Pancreas (tissue), 10 donors: ENCODE data around the gene SLC1A5. TPM values are rescaled to one million over a fixed set of nuclear protein-coding genes. Genes with fewer than 3 reads are reported as not detected.
"Not testable (repeated sequence)": the region's sequence is repeated elsewhere in the genome, so short reads cannot be mapped to it uniquely, and the experiment has no call there.

Experiments used
- ATAC-seq, 4 donors: fragments of 200-7000 bp; cut with Tn5 transposase; one replicate each; pipeline versions ENCODE4 v1.8.0 to v1.9.1; 2020; ENCODE audit warnings: mild to moderate bottlenecking in 4 of 4, moderate library complexity in 4 of 4
- DNase-seq, 6 donors: peaks; one replicate each; pipeline ENCODE4 v3.0.0-alpha.2; 2020
- FAIRE-seq: peaks from 2 replicates; lab custom pipeline; 2012; peaks lifted over from hg19 to GRCh38; lab: Jason Lieb, UNC
- H3K27ac ChIP-seq, 4 donors: fragments of 200-600 bp; sonication (generic); 1 replicate in 3 of 4; 2 replicates in 1 of 4; pipeline versions ENCODE4 v1.5.0 to v1.8.0; 2020
- H3K27me3 ChIP-seq, 4 donors: fragments of 200-600 bp; one replicate each; pipeline ENCODE4 v1.8.0; 2021
- H3K36me3 ChIP-seq, 3 donors: fragments of 200-600 bp; sonication (generic) in 1 of 3; one replicate each; pipeline versions ENCODE4 v1.5.0 to v1.8.0; 2020 to 2021
- H3K4me1 ChIP-seq, 3 donors: fragments of 200-600 bp; one replicate each; pipeline ENCODE4 v1.8.0; 2021
- H3K4me3 ChIP-seq, 4 donors: fragments of 200-600 bp; sonication (generic) in 2 of 4; one replicate each; pipeline versions ENCODE4 v1.5.0 to v1.8.0; 2020 to 2021
- H3K9me3 ChIP-seq, 4 donors: fragments of 200-600 bp; one replicate each; pipeline ENCODE4 v1.8.0; 2021
- WGBS, 2 donors: extraction: QIAGEN DNeasy Blood & Tissue Kit; methylation state at CpG; one replicate each; pipeline ENCODE4 v1.1.7; 2013; 5-methylcytosine and 5-hydroxymethylcytosine counted together
- intact Hi-C, 3 donors: fragments of 100-400 bp; cut with DNase I; formaldehyde crosslinking; loops; one replicate each; pipeline versions ENCODE4 v1.11.1 to v1.14.2; 2022
- polyA plus RNA-seq, 2 donors: library from polyadenylated mRNA; stranded (reverse); fragments of 200-250 nt; gene quantifications; one replicate each; pipeline ENCODE4 v1.2.3, GENCODE V29; 2013
- total RNA-seq, 6 donors: library from RNA; stranded (reverse); fragmentation: NEBNext Ultra II Directional in 4 of 6; extraction: Animal tissue kit (Norgen Biotek cat#: 25700) in 4 of 6; gene quantifications; one replicate each; pipeline versions ENCODE4 v1.2.1 to v1.2.4, GENCODE V29; 2021 to 2023
- TF ChIP-seq, protein P1 (sequence below), 4 donors: fragments of 200-600 bp; sonication (generic) in 3 of 4; IDR thresholded peaks; one replicate each; pipeline versions ENCODE4 v1.5.0 to v1.8.0; 2021; ENCODE audit warnings: antibody characterized with exemption in 4 of 4
- donor health status: healthy with polysubstance abuse.
- donor health status: DM: no; HTN: no; CAD: no; lungs with moderate emphysema.
- donor health status: DM: no; HTN: no; CAD: no.
- donor health status: control.
- donor health status: control.
- donor health status: Bipolar disorder and iron deficiency.
- donor health status: DM: yes; HTN: yes; CAD: no.
- donor health status: DM: no; HTN: no; CAD: no.
- donor health status: DM: no; HTN: no; CAD: no.
- donor health status: DM: yes; HTN: yes; CAD: no.

Gene SLC1A5
- total and polyA plus RNA-seq, 8 donors: 8.6 to 148 (median 14.7) TPM

DNA sequence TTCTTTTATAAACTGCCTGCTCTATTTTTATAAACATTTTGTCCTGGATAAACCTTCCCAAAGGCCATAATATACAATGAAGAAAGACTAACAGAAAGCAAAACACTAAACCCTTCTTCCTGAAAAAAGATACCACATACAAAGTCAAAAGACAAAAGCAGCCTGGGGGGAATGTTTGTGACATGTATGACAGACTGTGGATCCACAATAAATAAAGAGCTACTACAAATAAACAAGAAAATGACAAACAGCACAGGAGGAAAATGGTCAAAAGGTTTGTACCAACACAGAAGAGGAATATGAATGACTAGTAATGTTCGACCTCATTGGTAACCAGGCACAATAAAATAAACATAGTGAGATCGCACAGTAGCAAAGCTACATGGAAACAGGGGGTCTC, 42.5 kb upstream of the SLC1A5 start:
- ATAC-seq (no peak), DNase-seq (no peak), FAIRE-seq (no peak)
- no peaks in the 10 kb centered on the region for H3K4me1 ChIP-seq
- WGBS, 2 donors: 89 to 95% methylated on average over 2 of the region's 2 CpGs
- no peak overlapping the region for H3K27ac ChIP-seq
- no peaks in the 10 kb centered on the region for H3K36me3 ChIP-seq
- no peak overlapping the region for H3K4me3 ChIP-seq
- intact Hi-C loops: loop anchor here in 1 of 3 donors (10.0 kb wide), 1 partner anchor 76 kb away; no protein-coding TSS in a partner anchor
- TF ChIP-seq, protein P1, sequence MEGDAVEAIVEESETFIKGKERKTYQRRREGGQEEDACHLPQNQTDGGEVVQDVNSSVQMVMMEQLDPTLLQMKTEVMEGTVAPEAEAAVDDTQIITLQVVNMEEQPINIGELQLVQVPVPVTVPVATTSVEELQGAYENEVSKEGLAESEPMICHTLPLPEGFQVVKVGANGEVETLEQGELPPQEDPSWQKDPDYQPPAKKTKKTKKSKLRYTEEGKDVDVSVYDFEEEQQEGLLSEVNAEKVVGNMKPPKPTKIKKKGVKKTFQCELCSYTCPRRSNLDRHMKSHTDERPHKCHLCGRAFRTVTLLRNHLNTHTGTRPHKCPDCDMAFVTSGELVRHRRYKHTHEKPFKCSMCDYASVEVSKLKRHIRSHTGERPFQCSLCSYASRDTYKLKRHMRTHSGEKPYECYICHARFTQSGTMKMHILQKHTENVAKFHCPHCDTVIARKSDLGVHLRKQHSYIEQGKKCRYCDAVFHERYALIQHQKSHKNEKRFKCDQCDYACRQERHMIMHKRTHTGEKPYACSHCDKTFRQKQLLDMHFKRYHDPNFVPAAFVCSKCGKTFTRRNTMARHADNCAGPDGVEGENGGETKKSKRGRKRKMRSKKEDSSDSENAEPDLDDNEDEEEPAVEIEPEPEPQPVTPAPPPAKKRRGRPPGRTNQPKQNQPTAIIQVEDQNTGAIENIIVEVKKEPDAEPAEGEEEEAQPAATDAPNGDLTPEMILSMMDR (IDR thresholded peaks at IDR 0.05): no peak
- no peaks in the 10 kb centered on the region for H3K27me3 ChIP-seq
- no peaks in the 10 kb centered on the region for H3K9me3 ChIP-seq

DNA sequence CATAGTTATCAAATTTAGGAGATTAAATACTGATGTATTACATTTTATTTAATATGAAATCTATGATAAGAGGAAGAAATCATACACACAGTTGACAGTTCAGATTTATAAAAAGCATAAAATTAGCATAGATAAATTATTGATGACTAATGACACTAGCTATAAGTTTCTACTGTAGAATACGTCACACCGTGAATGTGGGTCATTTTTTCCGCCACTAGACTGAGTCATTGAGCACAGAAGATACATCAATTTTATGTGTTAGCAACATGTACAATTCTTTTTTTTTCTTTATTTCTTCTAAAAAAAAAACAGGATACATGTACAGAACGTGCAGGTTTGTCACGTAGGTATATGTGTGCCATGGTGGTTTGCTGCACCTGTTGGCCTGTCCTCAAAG, 40.1 kb upstream of the SLC1A5 start:
- H3K4me1 ChIP-seq: no peaks in the 10 kb centered on the region
- no peak overlapping the region for H3K4me3 ChIP-seq
- WGBS, 2 donors: 74 to 81% methylated on average over 5 of the region's 5 CpGs
- H3K9me3 ChIP-seq: no peaks in the 10 kb centered on the region
- ATAC-seq (no peak), FAIRE-seq (no peak), DNase-seq (no peak)
- H3K27me3 ChIP-seq: no peaks in the 10 kb centered on the region
- TF ChIP-seq, protein P1 (IDR thresholded peaks at IDR 0.05): no peak
- no peak overlapping the region for H3K27ac ChIP-seq
- intact Hi-C loops: no loop called here
- H3K36me3 ChIP-seq: no peaks in the 10 kb centered on the region

DNA sequence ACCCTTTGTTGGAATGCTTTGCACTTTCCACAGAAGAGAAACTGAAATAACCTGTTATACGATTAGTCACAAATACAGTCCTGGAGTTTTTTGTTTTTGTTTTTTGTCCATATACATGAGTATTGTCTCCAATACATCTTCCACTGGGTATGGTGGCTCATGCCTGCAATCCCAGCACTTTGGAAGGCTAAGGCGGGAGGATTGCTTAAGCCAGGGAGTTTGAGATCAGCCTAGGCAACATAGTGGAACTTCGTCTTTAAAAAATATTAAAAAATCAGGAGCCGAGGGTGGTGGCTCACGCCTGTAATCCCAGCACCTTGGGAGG, 37.3 kb upstream of the SLC1A5 start:
- Histone ChIP-seq H3K4me3 (no peak overlapping the region), H3K36me3 (no peaks in the 10 kb centered on the region), H3K27ac (no peak overlapping the region), H3K4me1 (no peaks in the 10 kb centered on the region), H3K27me3 (no peaks in the 10 kb centered on the region), H3K9me3 (no peaks in the 10 kb centered on the region)
- WGBS, 2 donors: 67 to 82% methylated on average over 5 of the region's 5 CpGs
- no peak for FAIRE-seq
- no peak for DNase-seq
- intact Hi-C loops: no loop called here
- ATAC-seq: no peak
- TF ChIP-seq, protein P1 (IDR thresholded peaks at IDR 0.05): no peak

DNA sequence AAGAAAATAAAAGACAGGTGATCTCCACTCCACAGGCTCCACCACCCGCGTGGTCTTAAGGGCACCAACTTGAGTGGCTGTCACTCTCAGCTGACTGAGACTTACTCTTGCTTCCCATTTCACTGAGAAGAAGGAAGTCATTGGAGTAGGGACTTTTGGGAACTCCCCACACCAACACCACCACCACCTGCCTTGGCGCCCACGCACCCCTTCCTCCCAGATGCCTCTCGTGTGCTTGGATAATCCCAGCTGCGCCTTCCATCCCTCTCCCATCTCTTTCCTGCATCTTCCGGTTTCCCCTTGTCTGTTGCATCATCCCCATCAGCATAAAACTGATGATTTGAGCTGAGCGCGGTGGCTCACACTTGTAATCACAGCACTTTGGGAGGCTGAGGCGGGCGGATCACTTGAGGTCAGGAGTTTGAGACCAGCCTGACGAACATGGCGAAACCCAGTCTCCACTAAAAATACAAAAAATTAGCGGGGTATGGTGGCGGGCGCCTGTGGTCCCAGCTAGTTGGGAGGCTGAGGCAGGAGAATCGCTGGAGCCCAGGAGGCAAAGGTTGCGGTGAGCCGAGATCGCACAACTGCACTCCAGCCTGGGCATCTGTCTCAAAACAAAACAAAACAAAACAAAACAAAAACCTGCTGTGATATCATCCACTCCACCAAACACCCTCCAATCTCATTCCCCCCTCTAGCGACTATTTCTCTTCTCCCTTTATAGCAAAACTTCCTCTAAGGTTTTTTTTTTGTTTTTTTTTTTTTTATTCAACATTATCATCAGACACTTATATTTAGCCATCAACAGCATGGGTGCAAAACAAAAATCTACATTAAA, 36.7 kb upstream of the SLC1A5 start:
- intact Hi-C loops: no loop called here
- no peak for DNase-seq
- TF ChIP-seq, protein P1 (IDR thresholded peaks at IDR 0.05): no peak
- Histone ChIP-seq H3K4me3 (no peak overlapping the region), H3K36me3 (no peaks in the 10 kb centered on the region), H3K27ac (no peak overlapping the region), H3K27me3 (no peaks in the 10 kb centered on the region), H3K4me1 (no peaks in the 10 kb centered on the region), H3K9me3 (no peaks in the 10 kb centered on the region)
- no peak for FAIRE-seq
- WGBS, 2 donors: 80 to 86% methylated on average over 21 of the region's 21 CpGs
- ATAC-seq: peak in 2 of 4 donors; percentile 40 to 77

DNA sequence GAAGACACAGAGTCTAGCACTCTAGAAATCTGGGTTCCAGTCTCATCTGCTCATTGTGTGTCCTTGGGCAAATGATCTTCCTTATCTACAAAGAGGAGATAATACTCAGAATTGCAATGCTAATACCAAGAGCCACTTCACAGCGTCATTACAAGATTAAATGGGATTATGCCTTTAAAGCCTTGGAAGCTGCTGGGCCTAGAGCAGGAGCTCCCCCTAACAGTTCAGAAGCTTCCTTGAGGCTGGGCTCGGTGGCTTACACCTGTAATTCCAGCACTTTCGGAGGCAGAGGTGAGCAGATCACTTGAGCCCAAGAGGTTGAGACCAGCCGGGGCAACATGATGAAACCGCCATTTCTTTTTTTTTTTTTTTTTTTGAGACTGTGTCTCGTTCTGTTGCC, 34.7 kb upstream of the SLC1A5 start:
- no peaks in the 10 kb centered on the region for H3K27me3 ChIP-seq
- H3K4me3 ChIP-seq: no peak overlapping the region
- TF ChIP-seq, protein P1 (IDR thresholded peaks at IDR 0.05): no peak
- intact Hi-C loops: no loop called here
- no peak overlapping the region for H3K27ac ChIP-seq
- no peak for ATAC-seq
- no peak for DNase-seq
- H3K9me3 ChIP-seq: no peaks in the 10 kb centered on the region
- 86 to 91% methylated on average over 4 to 6 of the region's 6 CpGs for WGBS, 2 donors
- H3K36me3 ChIP-seq: no peaks in the 10 kb centered on the region
- no peak for FAIRE-seq
- no peaks in the 10 kb centered on the region for H3K4me1 ChIP-seq

DNA sequence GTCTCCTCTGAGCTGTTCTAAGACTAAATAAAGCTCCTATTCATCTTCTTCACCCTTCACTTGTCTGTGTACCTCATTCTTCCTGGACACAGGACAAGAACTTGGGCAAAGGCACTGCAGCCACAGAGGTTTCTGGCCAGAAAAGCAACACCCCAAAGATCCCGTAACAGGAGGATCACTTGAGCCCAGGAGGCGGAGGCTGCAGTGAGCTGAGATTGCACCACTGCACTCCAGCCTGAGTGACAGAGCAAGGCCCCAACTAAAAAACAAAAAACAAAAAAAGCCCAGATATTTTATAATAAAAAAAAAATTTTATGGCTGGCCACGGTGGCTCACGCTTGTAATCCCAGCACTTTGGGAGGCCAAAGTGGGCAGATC, 34.0 kb upstream of the SLC1A5 start:
- 89 to 98% methylated on average over 4 of the region's 4 CpGs for WGBS, 2 donors
- H3K4me3 ChIP-seq, H3K27me3 ChIP-seq, H3K9me3 ChIP-seq, H3K27ac ChIP-seq, H3K36me3 ChIP-seq, DNase-seq, H3K4me1 ChIP-seq, ATAC-seq, intact Hi-C loops, FAIRE-seq: not testable (repeated sequence)
